ENCODE data around the gene PHLDB1. TPM values are rescaled to one million over a fixed set of nuclear protein-coding genes. Genes with fewer than 3 reads are reported as not detected.

PHLDB1 gene
- total RNA-seq, 6 donors from 2014 or later, result 45.5 to 188 (median 100) TPM

DNA sequence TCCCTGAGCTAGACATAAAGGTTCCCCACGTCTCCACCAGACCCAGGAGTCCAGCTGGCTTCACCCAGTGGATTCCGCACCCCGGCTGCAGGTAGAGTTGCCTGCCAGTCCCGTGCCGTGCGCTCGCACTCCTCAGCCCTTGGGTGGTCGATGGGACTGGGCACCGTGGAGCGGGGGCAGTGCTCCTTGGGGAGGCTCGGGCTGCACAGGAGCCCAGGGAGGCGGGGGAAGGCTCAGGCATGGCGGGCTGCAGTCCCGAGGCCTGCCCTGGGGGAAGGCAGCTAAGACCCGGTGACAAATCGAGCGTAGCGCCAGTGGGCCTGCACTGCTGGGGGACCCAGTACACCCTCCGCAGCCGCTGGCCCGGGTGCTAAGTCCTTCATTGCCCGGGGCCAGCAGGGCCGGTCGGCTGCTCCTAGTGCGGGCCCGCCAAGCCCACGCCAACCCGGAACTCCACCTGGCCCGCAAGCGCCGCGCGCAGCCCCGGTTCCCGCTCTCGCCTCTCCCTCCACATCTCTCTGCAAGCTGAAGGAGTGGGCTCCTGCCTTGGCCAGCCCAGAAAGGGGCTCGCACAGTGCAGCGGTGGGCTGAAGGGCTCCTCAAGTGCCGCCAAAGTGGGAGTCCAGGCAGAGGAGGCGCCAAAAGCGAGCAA, 81.6 kb downstream of the PHLDB1 start:
- H3K36me3 ChIP-seq, result no peaks in the 10 kb centered on the region
- ATAC-seq (ENCODE audit: low FRiP score in 2 of 2) (no peak), DNase-seq (peak in 1 of 2 donors; percentile 85)
- WGBS, 2 donors, result 81 to 88% methylated on average over 27 to 37 of the region's 41 CpGs
- H3K9me3 ChIP-seq, result no peaks in the 10 kb centered on the region
- peak overlapping the region in 3 of 4 donors; percentile 32 to 52 (median 50) for H3K4me3 ChIP-seq
- peaks cover 14 to 21% (median 17%) of the 10 kb centered on the region in 4 donors for H3K4me1 ChIP-seq
- no peaks in the 10 kb centered on the region for H3K27me3 ChIP-seq
- TF ChIP-seq, protein P1, sequence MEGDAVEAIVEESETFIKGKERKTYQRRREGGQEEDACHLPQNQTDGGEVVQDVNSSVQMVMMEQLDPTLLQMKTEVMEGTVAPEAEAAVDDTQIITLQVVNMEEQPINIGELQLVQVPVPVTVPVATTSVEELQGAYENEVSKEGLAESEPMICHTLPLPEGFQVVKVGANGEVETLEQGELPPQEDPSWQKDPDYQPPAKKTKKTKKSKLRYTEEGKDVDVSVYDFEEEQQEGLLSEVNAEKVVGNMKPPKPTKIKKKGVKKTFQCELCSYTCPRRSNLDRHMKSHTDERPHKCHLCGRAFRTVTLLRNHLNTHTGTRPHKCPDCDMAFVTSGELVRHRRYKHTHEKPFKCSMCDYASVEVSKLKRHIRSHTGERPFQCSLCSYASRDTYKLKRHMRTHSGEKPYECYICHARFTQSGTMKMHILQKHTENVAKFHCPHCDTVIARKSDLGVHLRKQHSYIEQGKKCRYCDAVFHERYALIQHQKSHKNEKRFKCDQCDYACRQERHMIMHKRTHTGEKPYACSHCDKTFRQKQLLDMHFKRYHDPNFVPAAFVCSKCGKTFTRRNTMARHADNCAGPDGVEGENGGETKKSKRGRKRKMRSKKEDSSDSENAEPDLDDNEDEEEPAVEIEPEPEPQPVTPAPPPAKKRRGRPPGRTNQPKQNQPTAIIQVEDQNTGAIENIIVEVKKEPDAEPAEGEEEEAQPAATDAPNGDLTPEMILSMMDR (IDR thresholded peaks at IDR 0.05), result no peak
- no peak for TF ChIP-seq EP300 (IDR thresholded peaks at IDR 0.05)
- peak overlapping the region in 2 of 4 donors; percentile 84 to 88 for H3K27ac ChIP-seq

- TF ChIP-seq POLR2A (IDR thresholded peaks at IDR 0.05) (no peak), POLR2AphosphoS5 (IDR thresholded peaks at IDR 0.05) (no peak), EP300 (IDR thresholded peaks at IDR 0.05) (no peak)
- TF ChIP-seq, protein P1 (IDR thresholded peaks at IDR 0.05), result no peak
- no peaks in the 10 kb centered on the region for H3K27me3 ChIP-seq
- peak overlapping the region in 3 of 4 donors; percentile 32 to 52 (median 50) for H3K4me3 ChIP-seq
- H3K4me1 ChIP-seq, result peaks cover 14 to 21% (median 17%) of the 10 kb centered on the region in 4 donors
- H3K27ac ChIP-seq, result peak overlapping the region in 2 of 4 donors; percentile 84 to 88
- WGBS, 2 donors, result 23 to 83% methylated on average over 1 to 9 of the region's 9 CpGs
- no peak for DNase-seq
- no peaks in the 10 kb centered on the region for H3K9me3 ChIP-seq
- peak; percentile 2 to 13 for ATAC-seq (ENCODE audit: low FRiP score in 2 of 2)
- H3K36me3 ChIP-seq, result no peaks in the 10 kb centered on the region
These were observed 82.1 kb downstream of the PHLDB1 start for GRCh38 chr11:118689503-118689851.

DNA sequence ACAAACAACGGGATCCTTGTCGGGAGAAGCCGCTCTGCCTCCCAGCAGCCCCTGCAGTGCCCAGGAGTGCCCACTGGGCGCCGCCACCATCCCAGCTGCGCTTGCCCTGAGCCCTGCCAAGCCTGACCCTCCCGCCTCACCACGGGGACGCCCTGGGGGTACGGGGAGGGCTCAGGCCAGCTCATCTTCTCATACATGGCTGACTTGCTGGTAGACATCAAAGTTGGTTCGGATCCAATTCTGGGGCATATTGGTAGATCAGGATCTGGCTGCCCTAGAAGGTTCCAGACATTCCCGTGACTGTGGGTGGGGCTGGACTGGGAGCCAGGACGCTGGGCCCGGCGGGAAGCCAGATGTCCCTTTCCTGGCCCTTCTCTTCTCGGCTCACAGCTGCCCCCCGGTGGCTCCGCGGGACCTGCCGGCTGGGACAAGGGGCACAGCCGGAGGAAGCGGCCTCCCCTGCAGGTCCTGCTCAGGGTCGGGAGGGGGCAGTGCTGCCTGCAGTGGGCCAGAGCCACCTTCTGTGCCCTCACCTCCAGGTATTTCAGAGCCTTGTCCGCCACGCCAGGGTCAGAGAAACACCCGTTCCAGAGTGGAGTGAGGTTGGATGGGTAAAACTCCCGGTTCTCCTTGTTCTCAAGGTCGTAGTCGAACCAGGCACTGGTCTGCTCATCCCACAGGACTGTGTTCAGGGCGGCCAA, 82.6 kb downstream of the PHLDB1 start:
- peak; percentile 97 for ATAC-seq (ENCODE audit: low FRiP score in 2 of 2)
- no peaks in the 10 kb centered on the region for H3K9me3 ChIP-seq
- no peaks in the 10 kb centered on the region for H3K27me3 ChIP-seq
- H3K4me3 ChIP-seq, result peak overlapping the region in 3 of 4 donors; percentile 32 to 52 (median 50)
- TF ChIP-seq EP300 (IDR thresholded peaks at IDR 0.05) (peak in 1 of 4 donors; percentile 57), POLR2A (IDR thresholded peaks at IDR 0.05) (peak in 1 of 4 donors; percentile 13), POLR2AphosphoS5 (IDR thresholded peaks at IDR 0.05) (peak; percentile 4 to 58)
- TF ChIP-seq, protein P1 (IDR thresholded peaks at IDR 0.05), result peak; percentile 89 to 97 (median 92)
- peak; percentile 96 to 98 for DNase-seq
- peaks cover 14 to 21% (median 17%) of the 10 kb centered on the region in 4 donors for H3K4me1 ChIP-seq
- 7 to 100% methylated on average over 1 to 17 of the region's 30 CpGs for WGBS, 2 donors
- H3K27ac ChIP-seq, result peak overlapping the region; percentile 54 to 88 (median 74)
- H3K36me3 ChIP-seq, result no peaks in the 10 kb centered on the region

- H3K4me1 ChIP-seq, result peaks cover 14 to 21% (median 17%) of the 10 kb centered on the region in 4 donors
- WGBS, 2 donors, result 73 to 92% methylated on average over 11 to 15 of the region's 15 CpGs
- H3K27me3 ChIP-seq, result no peaks in the 10 kb centered on the region
- no peaks in the 10 kb centered on the region for H3K36me3 ChIP-seq
- TF ChIP-seq POLR2AphosphoS5 (IDR thresholded peaks at IDR 0.05), result no peak
- TF ChIP-seq EP300 (IDR thresholded peaks at IDR 0.05), result no peak
- H3K9me3 ChIP-seq, result no peaks in the 10 kb centered on the region
- H3K27ac ChIP-seq, result peak overlapping the region; percentile 35 to 88 (median 69)
- ATAC-seq (ENCODE audit: low FRiP score in 2 of 2), result no peak
- peak overlapping the region in 2 of 4 donors; percentile 50 to 52 for H3K4me3 ChIP-seq
- DNase-seq, result no peak
These were observed 83.3 kb downstream of the PHLDB1 start for GRCh38 chr11:118690553-118691304.

Measured in upper lobe of left lung (tissue), 6 donors.